Mammary epithelial cell (primary cell): Measurements from ENCODE around the gene ZNF724.

Experiments used
- EZH2 ChIP-seq: IDR thresholded peaks from 2 replicates; pipeline ENCODE4 v1.6.1; 2012; ENCODE audit warnings: low read length, inconsistent platforms, borderline replicate concordance
- TF ChIP-seq, protein P1 (sequence below), 2 donors: IDR thresholded peaks in 1 of 2; conservative IDR thresholded peaks in 1 of 2; 2 replicates each; pipeline ENCODE4 v1.5.1; 2011 to 2012; ENCODE audit warnings: inconsistent platforms in 2 of 2, low read length in 2 of 2, mild to moderate bottlenecking in 2 of 2, control low read depth in 1 of 2, low read depth in 1 of 2; ENCODE audit not compliant: insufficient read depth in 1 of 2; ENCODE audit errors: extremely low read depth in 1 of 2

DNA sequence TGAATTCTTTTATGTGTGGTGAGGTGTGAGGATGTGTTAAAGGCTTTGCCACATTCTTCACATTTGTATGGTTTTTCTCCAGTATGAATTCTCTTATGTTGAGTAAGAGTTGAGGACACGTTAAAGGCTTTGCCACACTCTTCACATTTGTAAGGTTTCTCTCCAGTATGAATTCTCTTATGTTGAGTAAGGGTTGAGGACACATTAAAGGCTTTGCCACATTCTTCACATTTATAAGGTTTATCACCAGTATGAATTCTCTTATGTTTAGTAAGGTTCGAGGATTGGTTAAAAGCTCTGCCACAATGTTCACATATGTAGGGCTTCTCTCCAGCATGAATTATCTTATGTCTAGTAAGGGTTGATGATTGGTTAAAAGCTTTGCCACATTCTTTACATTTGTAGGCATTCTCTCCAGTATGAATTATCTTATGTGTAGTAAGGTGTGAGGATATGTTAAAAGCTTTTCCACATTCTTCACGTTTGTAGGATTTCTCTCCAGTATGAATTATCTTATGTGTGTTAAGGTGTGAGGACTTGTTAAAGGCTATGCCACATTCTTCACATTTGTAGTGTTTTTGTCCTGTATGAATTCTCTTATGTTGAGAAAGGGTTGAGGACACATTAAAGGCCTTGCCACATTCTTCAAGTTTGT is 27.1 kb downstream of the ZNF724 start:
- TF ChIP-seq, protein P1, sequence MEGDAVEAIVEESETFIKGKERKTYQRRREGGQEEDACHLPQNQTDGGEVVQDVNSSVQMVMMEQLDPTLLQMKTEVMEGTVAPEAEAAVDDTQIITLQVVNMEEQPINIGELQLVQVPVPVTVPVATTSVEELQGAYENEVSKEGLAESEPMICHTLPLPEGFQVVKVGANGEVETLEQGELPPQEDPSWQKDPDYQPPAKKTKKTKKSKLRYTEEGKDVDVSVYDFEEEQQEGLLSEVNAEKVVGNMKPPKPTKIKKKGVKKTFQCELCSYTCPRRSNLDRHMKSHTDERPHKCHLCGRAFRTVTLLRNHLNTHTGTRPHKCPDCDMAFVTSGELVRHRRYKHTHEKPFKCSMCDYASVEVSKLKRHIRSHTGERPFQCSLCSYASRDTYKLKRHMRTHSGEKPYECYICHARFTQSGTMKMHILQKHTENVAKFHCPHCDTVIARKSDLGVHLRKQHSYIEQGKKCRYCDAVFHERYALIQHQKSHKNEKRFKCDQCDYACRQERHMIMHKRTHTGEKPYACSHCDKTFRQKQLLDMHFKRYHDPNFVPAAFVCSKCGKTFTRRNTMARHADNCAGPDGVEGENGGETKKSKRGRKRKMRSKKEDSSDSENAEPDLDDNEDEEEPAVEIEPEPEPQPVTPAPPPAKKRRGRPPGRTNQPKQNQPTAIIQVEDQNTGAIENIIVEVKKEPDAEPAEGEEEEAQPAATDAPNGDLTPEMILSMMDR (conservative IDR thresholded peaks at IDR 0.05 in 1 of 2, IDR thresholded peaks at IDR 0.05 in 1 of 2; ENCODE audit: extremely low read depth in 1 of 2, insufficient read depth in 1 of 2, low read depth in 1 of 2, low read length in 2 of 2) = no peak
- no peak for TF ChIP-seq EZH2
